HCT116 (cell line): Measurements from ENCODE around the gene VSIG10.

Experiments
- CEBPB ChIP-seq: IDR thresholded peaks from 2 replicates; pipeline ENCODE4 v1.6.1; 2012; ENCODE audit warnings: low read depth
- POLR2A ChIP-seq: IDR thresholded peaks from 2 replicates; pipeline ENCODE4 v1.7.0; 2011; ENCODE audit warnings: borderline replicate concordance; ENCODE audit not compliant: insufficient read depth, insufficient read length; ENCODE audit errors: extremely low read depth
- POLR2AphosphoS5 ChIP-seq: IDR thresholded peaks from 2 replicates; pipeline ENCODE4 v1.6.1; 2011; ENCODE audit warnings: mild to moderate bottlenecking, low read depth, low read length, moderate library complexity
- SIN3A ChIP-seq: IDR thresholded peaks from 2 replicates; pipeline ENCODE4 v1.6.1; 2012; ENCODE audit warnings: low read depth
- SP1 ChIP-seq: IDR thresholded peaks from 2 replicates; pipeline ENCODE4 v1.6.1; 2012; ENCODE audit warnings: low read depth
- YY1 ChIP-seq: IDR thresholded peaks from 2 replicates; pipeline ENCODE4 v1.6.1; 2011; ENCODE audit warnings: low read length, low read depth, moderate library complexity, mild to moderate bottlenecking; ENCODE audit not compliant: insufficient replicate concordance; ENCODE audit errors: extremely low read depth
- ZFX ChIP-seq: fragments of 450-650 bp; IDR thresholded peaks from 2 replicates; pipeline ENCODE4 v1.6.1; 2017
- ZNF274 ChIP-seq: fragments of 200-500 bp; sonication (Bioruptor generic); IDR thresholded peaks from 2 replicates; pipeline ENCODE4 v1.6.1; 2014; ENCODE audit warnings: mild to moderate bottlenecking, low read depth, low read length, inconsistent platforms
- TF ChIP-seq, protein P1 (sequence below), 3 experiments: fragments of 200-600 bp in 1 of 3; sonication (generic) in 1 of 3; IDR thresholded peaks in 2 of 3; conservative IDR thresholded peaks in 1 of 3; 2 replicates each; pipeline ENCODE4 v1.5.1; 2012 to 2017; ENCODE audit warnings: low read depth in 2 of 3, low read length in 2 of 3, antibody characterized with exemption in 1 of 3, borderline replicate concordance in 1 of 3, control low read depth in 1 of 3, mild to moderate bottlenecking in 1 of 3, mixed read lengths in 1 of 3, mixed run types in 1 of 3, moderate library complexity in 1 of 3; ENCODE audit not compliant: insufficient read depth in 1 of 3
- TF ChIP-seq, protein P2 (sequence below): IDR thresholded peaks from 2 replicates; pipeline ENCODE4 v1.6.1; 2012; ENCODE audit warnings: low read depth

DNA sequence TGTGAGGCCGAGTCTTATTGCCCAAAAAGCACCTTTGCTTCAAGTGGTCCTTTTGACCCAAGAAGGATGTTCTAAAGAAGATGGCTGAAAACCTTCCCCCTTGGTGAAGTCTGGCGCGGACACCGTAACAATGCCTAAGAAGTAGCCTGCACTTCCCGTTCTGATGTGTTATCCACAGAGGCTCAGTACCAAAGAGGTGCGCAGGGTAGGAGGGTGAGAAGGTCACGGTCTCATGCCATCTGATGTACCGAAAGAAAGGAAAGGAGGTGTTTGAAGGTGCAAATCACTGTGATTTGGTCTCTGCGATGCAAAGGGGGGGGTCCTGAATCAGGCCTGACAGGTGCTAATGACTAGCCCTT is 42.0 kb upstream of the VSIG10 start:
- TF ChIP-seq ZFX, result no peak
- TF ChIP-seq ZNF274, result no peak
- TF ChIP-seq YY1, result no peak
- TF ChIP-seq, protein P1, sequence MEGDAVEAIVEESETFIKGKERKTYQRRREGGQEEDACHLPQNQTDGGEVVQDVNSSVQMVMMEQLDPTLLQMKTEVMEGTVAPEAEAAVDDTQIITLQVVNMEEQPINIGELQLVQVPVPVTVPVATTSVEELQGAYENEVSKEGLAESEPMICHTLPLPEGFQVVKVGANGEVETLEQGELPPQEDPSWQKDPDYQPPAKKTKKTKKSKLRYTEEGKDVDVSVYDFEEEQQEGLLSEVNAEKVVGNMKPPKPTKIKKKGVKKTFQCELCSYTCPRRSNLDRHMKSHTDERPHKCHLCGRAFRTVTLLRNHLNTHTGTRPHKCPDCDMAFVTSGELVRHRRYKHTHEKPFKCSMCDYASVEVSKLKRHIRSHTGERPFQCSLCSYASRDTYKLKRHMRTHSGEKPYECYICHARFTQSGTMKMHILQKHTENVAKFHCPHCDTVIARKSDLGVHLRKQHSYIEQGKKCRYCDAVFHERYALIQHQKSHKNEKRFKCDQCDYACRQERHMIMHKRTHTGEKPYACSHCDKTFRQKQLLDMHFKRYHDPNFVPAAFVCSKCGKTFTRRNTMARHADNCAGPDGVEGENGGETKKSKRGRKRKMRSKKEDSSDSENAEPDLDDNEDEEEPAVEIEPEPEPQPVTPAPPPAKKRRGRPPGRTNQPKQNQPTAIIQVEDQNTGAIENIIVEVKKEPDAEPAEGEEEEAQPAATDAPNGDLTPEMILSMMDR (IDR thresholded peaks at IDR 0.05 in 2 of 3, conservative IDR thresholded peaks at IDR 0.05 in 1 of 3; ENCODE audit: borderline replicate concordance in 1 of 3, insufficient read depth in 1 of 3, low read depth in 2 of 3, low read length in 2 of 3), result no peak
- TF ChIP-seq, protein P2, sequence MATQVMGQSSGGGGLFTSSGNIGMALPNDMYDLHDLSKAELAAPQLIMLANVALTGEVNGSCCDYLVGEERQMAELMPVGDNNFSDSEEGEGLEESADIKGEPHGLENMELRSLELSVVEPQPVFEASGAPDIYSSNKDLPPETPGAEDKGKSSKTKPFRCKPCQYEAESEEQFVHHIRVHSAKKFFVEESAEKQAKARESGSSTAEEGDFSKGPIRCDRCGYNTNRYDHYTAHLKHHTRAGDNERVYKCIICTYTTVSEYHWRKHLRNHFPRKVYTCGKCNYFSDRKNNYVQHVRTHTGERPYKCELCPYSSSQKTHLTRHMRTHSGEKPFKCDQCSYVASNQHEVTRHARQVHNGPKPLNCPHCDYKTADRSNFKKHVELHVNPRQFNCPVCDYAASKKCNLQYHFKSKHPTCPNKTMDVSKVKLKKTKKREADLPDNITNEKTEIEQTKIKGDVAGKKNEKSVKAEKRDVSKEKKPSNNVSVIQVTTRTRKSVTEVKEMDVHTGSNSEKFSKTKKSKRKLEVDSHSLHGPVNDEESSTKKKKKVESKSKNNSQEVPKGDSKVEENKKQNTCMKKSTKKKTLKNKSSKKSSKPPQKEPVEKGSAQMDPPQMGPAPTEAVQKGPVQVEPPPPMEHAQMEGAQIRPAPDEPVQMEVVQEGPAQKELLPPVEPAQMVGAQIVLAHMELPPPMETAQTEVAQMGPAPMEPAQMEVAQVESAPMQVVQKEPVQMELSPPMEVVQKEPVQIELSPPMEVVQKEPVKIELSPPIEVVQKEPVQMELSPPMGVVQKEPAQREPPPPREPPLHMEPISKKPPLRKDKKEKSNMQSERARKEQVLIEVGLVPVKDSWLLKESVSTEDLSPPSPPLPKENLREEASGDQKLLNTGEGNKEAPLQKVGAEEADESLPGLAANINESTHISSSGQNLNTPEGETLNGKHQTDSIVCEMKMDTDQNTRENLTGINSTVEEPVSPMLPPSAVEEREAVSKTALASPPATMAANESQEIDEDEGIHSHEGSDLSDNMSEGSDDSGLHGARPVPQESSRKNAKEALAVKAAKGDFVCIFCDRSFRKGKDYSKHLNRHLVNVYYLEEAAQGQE, result no peak
- no peak for TF ChIP-seq POLR2AphosphoS5
- no peak for TF ChIP-seq SIN3A
- TF ChIP-seq POLR2A, result no peak
- no peak for TF ChIP-seq CEBPB
- TF ChIP-seq SP1, result no peak
